ENCODE results near the gene FGD3.
A peak's percentile ranks its signal among the peaks of the same experiment; 100 is the strongest.

FGD3 gene

DNA sequence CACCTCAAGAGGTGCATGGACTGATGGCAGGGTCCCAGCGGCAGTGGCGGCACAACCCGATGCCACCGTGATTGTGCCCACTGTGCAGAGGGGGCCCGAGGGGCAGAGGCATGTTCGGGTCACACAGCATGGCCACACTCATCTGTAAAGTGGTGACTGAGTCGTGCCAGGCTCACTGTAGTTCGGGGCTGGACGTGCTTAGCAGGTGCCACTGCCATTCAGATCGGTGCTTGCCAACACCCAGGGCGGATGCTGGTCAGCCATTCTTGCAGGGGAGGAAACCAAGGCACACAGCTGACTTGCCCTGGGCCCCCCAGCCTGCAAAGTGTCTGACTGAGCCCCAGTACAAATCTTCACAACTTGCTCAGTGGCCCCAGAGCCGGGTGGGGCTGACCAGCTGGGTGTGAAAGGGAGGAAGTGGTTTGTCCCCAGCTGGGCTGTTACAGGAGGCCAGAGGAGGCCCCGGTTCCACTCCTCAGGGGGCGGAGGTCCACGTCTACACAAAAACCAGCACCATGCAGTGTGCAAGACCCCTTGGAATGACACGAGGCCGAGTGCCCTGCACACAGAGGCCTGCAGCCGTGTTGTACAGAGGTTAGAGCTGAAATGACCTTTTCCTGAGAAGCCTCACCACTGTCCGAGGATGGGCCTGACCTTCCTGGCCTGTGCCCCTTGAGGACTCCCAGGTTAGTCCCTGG lies 17.9 kb downstream of the FGD3 start:
- H3K4me3 ChIP-seq (ENCODE audit: low read depth, low read length): peak overlapping the region; percentile 77
- TF ChIP-seq, protein P1, sequence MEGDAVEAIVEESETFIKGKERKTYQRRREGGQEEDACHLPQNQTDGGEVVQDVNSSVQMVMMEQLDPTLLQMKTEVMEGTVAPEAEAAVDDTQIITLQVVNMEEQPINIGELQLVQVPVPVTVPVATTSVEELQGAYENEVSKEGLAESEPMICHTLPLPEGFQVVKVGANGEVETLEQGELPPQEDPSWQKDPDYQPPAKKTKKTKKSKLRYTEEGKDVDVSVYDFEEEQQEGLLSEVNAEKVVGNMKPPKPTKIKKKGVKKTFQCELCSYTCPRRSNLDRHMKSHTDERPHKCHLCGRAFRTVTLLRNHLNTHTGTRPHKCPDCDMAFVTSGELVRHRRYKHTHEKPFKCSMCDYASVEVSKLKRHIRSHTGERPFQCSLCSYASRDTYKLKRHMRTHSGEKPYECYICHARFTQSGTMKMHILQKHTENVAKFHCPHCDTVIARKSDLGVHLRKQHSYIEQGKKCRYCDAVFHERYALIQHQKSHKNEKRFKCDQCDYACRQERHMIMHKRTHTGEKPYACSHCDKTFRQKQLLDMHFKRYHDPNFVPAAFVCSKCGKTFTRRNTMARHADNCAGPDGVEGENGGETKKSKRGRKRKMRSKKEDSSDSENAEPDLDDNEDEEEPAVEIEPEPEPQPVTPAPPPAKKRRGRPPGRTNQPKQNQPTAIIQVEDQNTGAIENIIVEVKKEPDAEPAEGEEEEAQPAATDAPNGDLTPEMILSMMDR (IDR thresholded peaks at IDR 0.05; ENCODE audit: borderline replicate concordance, insufficient read depth, low read depth, low read length): no peak

DNA sequence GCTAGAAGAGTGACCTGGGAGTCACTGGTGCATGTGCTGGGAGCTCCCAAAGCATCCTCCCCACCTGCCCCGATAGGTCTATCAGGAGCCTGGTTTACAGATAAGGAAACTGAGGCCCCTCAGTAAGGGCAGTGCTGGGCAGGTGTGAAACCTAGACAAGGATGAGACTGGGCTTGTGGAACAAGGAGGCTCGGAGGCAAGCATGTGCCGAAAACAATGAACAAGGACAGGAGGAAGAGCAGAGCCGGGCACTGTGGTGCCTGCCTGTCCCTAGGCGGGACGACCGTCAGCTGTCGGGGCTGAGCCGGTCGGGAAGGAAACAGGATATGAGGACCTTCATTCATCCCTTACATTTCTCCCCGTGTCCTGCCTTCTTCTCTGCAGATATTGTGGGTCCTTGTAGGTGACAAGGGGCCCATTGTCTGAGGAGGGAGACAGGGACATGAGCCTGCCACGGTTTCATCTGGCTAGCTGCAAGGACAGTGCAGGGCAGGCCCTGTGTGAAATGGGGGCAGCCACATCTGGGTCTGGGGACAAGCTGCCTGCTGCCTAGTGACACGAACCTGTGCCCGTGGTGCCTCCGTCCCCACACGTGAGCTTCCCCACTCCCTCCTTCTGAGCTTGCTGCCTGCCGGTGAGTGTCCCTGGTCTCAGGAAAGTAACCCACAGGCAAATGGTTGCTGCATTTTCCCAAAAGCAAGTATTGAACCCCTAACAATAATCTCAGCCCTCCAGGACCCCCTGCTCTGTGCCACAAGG lies 18.6 kb downstream of the FGD3 start:
- TF ChIP-seq, protein P1 (IDR thresholded peaks at IDR 0.05; ENCODE audit: borderline replicate concordance, insufficient read depth, low read depth, low read length): no peak
- peak overlapping the region; percentile 77 for H3K4me3 ChIP-seq (ENCODE audit: low read depth, low read length)

DNA sequence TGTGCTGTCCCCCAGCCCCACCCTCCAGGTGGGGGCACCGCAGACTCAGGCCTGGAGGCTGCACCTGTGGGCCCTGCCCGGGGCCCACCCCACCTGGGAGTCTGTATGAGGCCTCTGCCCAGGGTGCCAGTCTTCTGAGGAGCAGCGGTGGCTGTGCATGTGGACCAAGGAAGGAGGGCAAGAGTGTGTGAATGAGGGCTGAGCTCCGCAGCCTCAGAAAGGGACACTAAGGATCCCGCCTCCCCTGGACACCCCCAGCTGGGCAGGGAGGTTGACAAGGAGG lies 19.1 kb downstream of the FGD3 start:
- peak overlapping the region; percentile 31 for H3K4me3 ChIP-seq (ENCODE audit: low read depth, low read length)
- TF ChIP-seq, protein P1 (IDR thresholded peaks at IDR 0.05; ENCODE audit: borderline replicate concordance, insufficient read depth, low read depth, low read length): no peak

DNA sequence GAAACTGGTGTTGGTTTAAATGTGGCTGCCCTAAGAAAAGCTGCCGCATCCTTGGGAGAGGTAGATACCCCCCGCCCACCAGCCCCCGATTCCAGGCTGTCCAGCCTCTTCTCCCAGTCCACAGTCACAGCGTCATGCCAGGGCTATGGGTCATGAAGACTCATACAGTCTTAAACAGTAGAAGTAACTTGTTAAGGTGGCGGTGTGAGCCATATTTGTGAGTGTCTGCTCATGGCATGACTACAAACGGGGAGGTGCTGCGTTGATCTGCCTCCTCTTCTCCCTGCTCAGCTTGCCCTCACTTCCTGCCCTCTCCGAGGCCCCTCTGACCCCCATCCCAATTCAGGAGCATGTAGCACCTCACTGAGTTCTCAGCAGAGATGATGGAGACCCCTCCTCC lies 20.8 kb downstream of the FGD3 start:
- TF ChIP-seq, protein P1 (IDR thresholded peaks at IDR 0.05; ENCODE audit: borderline replicate concordance, insufficient read depth, low read depth, low read length): no peak
- no peak overlapping the region for H3K4me3 ChIP-seq (ENCODE audit: low read depth, low read length)

DNA sequence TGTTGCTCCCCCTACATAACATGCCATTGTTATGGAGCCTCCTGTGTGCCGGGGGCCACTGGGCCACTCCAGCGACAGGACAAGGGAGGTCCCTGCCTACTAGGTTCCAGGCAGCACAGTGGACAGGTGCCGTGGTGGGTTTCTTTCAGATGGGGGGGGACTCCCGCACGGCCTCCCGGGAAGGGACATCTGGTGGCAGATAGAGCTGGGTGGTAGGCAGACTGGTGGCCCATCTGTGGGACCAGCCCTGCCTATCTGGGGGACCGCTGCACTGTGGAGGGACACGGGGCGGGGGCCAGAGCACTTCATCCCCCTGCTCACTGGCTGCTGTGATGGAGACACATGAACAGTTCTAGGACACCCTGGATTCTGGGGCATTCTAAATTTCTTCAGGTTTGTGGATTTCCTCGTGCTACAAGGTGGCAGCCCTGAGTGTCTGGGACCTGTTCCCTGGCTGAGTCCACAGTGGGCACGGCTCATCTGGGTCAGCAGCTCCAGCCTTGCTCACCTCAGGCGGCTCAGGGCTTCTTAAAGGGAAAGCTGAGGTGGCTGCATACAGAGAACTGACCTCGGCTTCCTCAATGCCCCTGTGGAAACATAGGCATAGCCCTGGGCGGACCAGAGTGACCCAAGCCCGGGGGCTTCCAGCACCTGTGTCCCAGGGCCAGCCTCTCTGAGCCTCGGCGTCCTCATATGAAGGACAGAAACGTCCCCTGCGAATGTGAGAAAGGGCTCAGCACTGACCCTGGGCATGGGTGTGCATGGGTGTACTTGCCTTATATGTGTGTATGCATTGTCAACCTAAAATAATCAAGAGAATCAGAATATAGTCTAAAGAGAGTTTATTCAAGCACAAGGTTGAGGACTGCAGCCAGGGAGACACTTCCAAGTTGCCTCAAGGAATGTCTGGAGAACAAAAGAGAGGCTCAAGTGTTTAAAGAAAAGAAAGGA lies 22.5 kb downstream of the FGD3 start:
- TF ChIP-seq, protein P1 (IDR thresholded peaks at IDR 0.05; ENCODE audit: borderline replicate concordance, insufficient read depth, low read depth, low read length): no peak
- H3K4me3 ChIP-seq (ENCODE audit: low read depth, low read length): no peak overlapping the region

DNA sequence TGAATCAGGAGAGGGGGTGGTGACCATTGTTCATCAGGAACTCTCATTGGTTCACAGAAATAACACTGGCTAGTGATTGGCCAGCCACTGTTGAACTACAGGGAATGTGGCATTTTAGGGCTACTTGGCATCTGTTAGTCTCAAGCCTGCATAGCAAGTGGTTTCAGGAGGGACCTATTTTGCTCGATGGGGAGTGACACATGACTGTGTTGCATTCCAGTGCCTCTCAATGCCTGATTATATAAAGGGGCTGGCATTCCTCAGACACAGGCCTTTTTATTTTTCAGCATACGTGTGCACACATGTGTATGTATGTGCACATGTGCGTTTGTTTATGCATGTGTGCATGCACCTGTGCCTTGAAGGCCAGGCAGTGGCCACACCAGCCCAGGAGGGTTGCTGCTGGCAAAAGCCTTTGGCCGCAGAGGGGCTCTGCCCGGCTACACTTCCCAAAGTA lies 23.2 kb downstream of the FGD3 start:
- H3K4me3 ChIP-seq (ENCODE audit: low read depth, low read length): no peak overlapping the region
- TF ChIP-seq, protein P1 (IDR thresholded peaks at IDR 0.05; ENCODE audit: borderline replicate concordance, insufficient read depth, low read depth, low read length): no peak
